GM18517 (cell line): ENCODE data around the gene IL1RAPL1.
"Not testable (repeated sequence)": the region's sequence is repeated elsewhere in the genome, so short reads cannot be mapped to it uniquely, and the experiment has no call there.

ENCODE experiments used
- ATAC-seq: cut with Tn5 transposase; IDR thresholded peaks from one replicate; pipeline ENCODE4 v1.9.1; 2021; ENCODE audit warnings: mild to moderate bottlenecking, moderate library complexity; ENCODE audit not compliant: unreplicated experiment

IL1RAPL1 gene

GRCh38 chrX:28757290-28757689 is 170.0 kb downstream of the IL1RAPL1 start:
- ATAC-seq: no peak

- not testable (repeated sequence) for ATAC-seq
These were observed 179.3 kb downstream of the IL1RAPL1 start for GRCh38 chrX:28766561-28766960.

DNA sequence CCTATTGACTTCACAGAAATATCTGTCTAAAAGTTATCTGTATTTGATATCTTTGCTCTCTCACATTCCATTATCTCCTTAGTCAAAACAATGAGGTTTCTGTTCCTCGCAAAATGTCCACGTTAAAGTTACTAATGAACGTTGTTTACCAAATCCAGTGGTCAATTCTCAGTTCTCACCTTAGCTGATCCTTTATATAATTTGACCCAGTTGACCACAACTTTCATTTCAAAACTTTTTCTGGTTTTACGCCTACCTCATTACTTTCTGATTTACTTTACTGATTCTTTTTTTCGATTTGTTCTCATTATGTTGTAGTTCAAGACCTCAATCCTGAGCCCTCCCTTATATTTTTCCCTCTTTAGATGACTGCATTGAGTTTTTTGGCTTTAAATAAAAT is 186.6 kb downstream of the IL1RAPL1 start:
- no peak for ATAC-seq

DNA sequence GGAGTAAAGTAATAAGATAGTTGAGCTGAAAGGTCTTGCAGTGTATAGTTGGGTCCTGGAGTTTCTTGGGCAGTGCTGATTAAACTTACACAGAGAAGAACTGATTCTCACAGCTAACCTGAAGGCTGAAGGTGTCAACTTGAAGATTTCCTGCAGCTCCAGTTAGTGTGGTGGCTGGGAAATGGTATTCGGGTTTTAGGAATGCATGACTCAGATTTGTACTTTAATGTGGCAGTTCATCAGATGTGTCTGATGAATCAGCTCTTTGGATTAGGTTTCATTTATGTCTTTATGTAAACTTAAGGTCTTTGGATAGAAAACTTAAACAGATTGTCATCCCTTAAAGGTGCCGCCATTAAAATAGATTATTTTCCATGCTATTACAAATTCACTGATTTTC is 200.0 kb downstream of the IL1RAPL1 start:
- no peak for ATAC-seq

- not testable (repeated sequence) for ATAC-seq
These were observed 213.4 kb downstream of the IL1RAPL1 start for GRCh38 chrX:28800671-28801070.

DNA sequence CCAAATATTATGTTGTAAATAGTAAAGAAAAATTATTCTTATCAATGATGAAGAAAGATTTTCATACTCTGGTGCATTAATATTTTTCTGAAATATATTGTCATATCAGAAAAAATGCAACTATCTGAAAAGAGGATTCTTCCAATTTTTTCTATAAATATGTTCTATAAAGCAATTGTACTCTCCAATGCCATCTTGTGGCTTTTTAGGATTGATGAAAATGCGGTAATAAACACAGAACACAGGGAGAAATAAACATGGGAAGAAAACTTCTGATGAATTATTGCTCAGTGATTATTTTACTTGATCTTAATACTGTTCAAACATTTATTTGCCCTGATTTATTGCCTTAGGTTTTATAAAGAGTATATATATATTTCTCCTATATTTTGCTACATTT is 215.4 kb downstream of the IL1RAPL1 start:
- ATAC-seq: no peak

DNA sequence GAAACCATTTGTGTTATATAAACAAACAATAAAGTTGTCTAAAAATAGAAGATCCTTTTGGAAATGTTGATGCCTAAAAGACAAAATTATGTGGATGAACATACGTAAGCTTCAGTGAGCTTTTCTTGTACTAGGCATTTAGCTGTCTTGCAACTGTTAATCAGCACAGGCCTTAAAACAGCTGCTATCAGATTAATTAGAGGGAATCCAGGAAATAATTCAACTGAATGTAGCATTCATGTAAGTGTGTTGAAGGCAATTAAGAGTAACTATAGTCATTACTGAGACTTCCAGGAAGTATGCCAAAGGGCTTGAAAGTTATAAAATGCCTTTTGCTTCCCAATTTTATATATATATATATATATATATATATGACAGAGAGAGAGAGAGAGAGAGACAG is 248.7 kb downstream of the IL1RAPL1 start:
- no peak for ATAC-seq

GRCh38 chrX:28843817-28844216 is 256.6 kb downstream of the IL1RAPL1 start:
- no peak for ATAC-seq

GRCh38 chrX:28847423-28847822 is 260.2 kb downstream of the IL1RAPL1 start:
- ATAC-seq: no peak

GRCh38 chrX:28848707-28849106 is 261.5 kb downstream of the IL1RAPL1 start:
- ATAC-seq: no peak

GRCh38 chrX:28850955-28851354 is 263.7 kb downstream of the IL1RAPL1 start:
- ATAC-seq: no peak

DNA sequence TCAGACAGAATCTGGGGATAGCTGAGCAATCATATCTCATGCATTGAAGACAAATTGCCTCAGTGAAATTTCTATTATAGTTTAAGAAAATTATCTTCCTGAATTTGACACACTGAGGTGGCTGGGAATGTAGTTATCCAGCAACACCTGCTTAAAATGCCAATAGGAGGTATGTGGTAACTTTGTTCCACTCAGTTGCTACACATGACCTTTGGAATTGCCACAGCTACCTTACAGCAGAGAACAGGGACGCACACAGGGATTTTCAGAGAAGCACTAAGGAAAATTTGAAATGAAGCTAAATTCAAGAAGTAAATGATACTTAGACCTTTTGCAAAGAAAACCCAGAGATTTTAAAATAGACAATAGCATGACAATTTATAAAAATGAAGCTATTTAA is 264.6 kb downstream of the IL1RAPL1 start:
- no peak for ATAC-seq

GRCh38 chrX:28854637-28855036 is 267.4 kb downstream of the IL1RAPL1 start:
- no peak for ATAC-seq

DNA sequence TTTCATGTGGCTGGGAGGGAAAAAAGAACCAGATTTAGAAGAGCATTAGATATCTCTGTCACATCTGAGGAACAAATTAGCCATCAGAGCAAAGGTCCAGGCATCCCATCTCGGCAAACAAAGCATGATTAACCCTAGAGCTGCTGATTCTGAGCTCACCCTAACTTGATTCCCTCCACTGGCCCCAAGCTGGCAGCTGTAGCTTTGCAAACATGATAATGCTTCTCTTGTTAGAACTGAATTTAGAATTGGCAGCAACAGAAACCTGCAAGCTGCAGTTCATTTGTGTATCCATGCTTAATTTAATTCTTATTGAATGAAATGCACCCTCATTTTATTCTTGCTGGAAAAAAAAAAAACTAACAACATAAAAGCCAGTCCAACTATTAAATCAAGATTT is 289.2 kb downstream of the IL1RAPL1 start:
- no peak for ATAC-seq

DNA sequence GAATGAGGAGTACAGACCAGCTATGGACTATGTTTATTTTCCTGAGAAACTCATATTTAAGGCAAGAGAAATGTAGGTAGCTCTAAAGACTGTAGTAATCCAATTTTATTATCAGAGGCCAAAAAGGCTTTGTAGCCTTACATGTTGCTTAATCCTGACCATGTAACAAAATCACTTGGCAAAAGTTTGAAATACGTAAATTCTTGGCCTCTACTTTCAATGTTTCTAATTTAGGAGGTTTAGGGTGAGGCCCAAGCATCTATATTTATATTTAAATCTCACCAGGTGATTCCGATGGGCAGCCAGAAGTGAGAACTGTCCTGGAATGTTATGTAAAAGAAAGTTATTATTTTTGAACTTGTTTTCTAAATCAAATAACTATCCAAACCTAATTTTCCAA is 289.7 kb downstream of the IL1RAPL1 start:
- no peak for ATAC-seq

- no peak for ATAC-seq
These were observed 292.9 kb downstream of the IL1RAPL1 start for GRCh38 chrX:28880136-28880535.

GRCh38 chrX:28884823-28885222 is 297.6 kb downstream of the IL1RAPL1 start:
- no peak for ATAC-seq

GRCh38 chrX:28888416-28888815 is 301.2 kb downstream of the IL1RAPL1 start:
- no peak for ATAC-seq

GRCh38 chrX:28889591-28890090 is 302.4 kb downstream of the IL1RAPL1 start:
- ATAC-seq: no peak

DNA sequence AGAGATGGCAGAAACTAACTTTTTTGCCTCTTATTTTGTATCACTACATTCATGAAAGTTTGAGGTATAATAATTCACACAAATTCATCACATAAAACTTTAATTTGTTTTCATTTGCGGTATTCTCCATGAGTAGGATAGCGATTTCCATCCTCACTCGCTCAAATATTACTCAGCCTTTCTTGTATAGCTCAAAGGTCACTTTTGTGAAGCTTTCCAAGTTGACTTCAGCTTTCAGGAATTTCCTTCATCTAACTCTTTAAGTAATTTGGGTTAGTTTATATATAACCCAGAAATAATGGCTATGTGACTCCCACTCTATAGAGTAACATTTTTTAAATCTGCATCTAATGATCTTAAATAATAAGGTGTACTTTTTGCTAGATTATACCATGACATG is 314.4 kb downstream of the IL1RAPL1 start:
- no peak for ATAC-seq

GRCh38 chrX:28910487-28910886 is 323.2 kb downstream of the IL1RAPL1 start:
- ATAC-seq: no peak

DNA sequence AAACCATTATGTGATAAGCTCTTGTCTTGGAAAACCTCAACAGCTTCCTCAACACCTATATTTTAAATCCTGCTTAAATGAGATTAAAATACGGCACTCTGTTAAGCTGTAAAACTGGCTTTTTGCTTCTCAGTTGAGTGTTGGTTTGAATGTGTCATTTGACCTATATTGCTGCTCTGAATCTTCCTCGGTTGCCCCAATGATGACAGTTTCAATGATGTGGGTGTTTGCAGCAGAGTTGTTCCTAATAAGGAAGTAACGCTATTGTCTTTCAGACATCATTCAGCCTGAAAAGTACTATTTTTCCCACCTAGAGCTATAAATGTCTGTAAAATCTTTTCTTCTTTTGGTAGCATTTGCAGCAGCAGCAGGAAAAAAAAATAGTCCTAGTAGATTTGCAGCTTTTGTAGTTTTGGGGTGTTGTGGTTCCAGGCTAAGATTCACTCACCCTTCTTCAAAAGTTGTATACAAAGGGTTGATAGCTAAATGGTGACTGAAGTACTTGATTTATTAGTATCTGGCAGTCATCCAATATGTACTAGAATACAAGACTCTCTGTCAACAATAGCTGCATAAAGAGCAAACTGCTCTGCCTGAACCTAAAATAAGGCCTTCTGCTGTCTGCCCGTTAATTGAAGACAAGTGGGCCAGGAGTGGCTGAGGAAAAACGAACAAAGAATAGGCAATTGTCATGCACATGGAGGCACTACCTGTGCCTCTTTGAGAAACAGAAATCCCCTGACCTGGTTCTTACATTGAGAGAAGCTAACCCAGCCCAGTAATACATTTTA is 333.1 kb downstream of the IL1RAPL1 start:
- no peak for ATAC-seq

DNA sequence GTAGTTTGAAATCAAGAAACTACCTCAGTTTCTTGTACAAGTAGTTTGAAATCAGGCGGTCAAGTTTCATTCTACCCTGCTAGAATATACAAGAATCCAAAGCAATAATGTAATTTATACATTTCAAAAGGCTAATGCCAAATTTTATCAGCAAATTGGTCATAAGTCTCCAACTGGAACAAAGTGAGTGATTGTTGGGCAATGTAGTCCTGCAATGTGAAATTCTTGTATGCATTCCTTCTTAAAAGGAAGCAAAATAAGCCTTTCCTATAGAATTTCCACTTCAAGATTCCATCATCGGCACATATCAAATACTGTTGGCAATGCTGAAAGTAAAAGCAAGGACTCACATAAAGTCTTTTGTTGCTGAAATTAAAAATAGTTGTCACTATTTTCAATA is 334.9 kb downstream of the IL1RAPL1 start:
- ATAC-seq: no peak
